HFF-Myc (cell line): ENCODE data around the gene DNHD1.

Source experiments
- DNase-seq: peaks from one replicate; pipeline ENCODE4 v3.0.0-alpha.2; 2011; ENCODE audit warnings: low read depth; ENCODE audit errors: extremely low read depth
- H3K4me3 ChIP-seq: replicated peaks from 2 replicates; pipeline ENCODE4 v1.5.1; 2011; ENCODE audit warnings: low read depth, mild to moderate bottlenecking, control low read depth, low read length
- CTCF ChIP-seq: IDR thresholded peaks from 2 replicates; pipeline ENCODE4 v1.5.1; 2012; ENCODE audit warnings: mild to moderate bottlenecking, low read depth, low read length, control low read depth; ENCODE audit errors: missing control alignments

The DNHD1 gene

GRCh38 chr11:6604790-6605189 is 107.7 kb downstream of the DNHD1 start:
- no peak for TF ChIP-seq CTCF
- DNase-seq, result no peak
- peak overlapping the region; percentile 92 for H3K4me3 ChIP-seq

GRCh38 chr11:6606471-6607189 is 109.5 kb downstream of the DNHD1 start:
- no peak for TF ChIP-seq CTCF
- peak; percentile 96 for DNase-seq
- peak overlapping the region; percentile 92 for H3K4me3 ChIP-seq

- DNase-seq, result no peak
- no peak overlapping the region for H3K4me3 ChIP-seq
- TF ChIP-seq CTCF, result no peak
These were observed 110.2 kb downstream of the DNHD1 start for GRCh38 chr11:6607190-6607795.

- no peak for DNase-seq
- TF ChIP-seq CTCF, result no peak
- no peak overlapping the region for H3K4me3 ChIP-seq
These were observed 110.9 kb downstream of the DNHD1 start for GRCh38 chr11:6608011-6608410.

GRCh38 chr11:6608726-6609501 is 111.8 kb downstream of the DNHD1 start:
- DNase-seq, result no peak
- no peak overlapping the region for H3K4me3 ChIP-seq
- no peak for TF ChIP-seq CTCF

- H3K4me3 ChIP-seq, result no peak overlapping the region
- no peak for TF ChIP-seq CTCF
- no peak for DNase-seq
These were observed 112.5 kb downstream of the DNHD1 start for GRCh38 chr11:6609502-6610015.
